Upper lobe of left lung (tissue), 6 donors: Measurements from ENCODE around the gene GABRG3. TPM values are rescaled to one million over a fixed set of nuclear protein-coding genes. Genes with fewer than 3 reads are reported as not detected.

ENCODE experiments used
- ATAC-seq, 2 donors: fragments of 200-7000 bp; cut with Tn5 transposase; one replicate each; pipeline ENCODE4 v1.9.1; 2022; ENCODE audit warnings: mild to moderate bottlenecking in 2 of 2, moderate library complexity in 2 of 2; ENCODE audit not compliant: low FRiP score in 2 of 2
- DNase-seq, 2 donors: peaks; one replicate each; pipeline ENCODE4 v3.0.0-alpha.2; 2019 to 2020
- H3K27ac ChIP-seq, 4 donors: fragments of 200-600 bp; sonication (generic); one replicate each; pipeline ENCODE4 v1.5.1; 2016 to 2019
- H3K27me3 ChIP-seq, 4 donors: fragments of 200-600 bp; sonication (generic); one replicate each; pipeline ENCODE4 v1.5.1; 2017 to 2019
- H3K36me3 ChIP-seq, 4 donors: fragments of 200-600 bp; sonication (generic); one replicate each; pipeline ENCODE4 v1.5.1; 2016 to 2019
- H3K4me1 ChIP-seq, 4 donors: fragments of 200-600 bp; sonication (generic); one replicate each; pipeline ENCODE4 v1.5.1; 2018 to 2019
- H3K4me3 ChIP-seq, 4 donors: fragments of 200-600 bp; sonication (generic); one replicate each; pipeline ENCODE4 v1.5.1; 2017 to 2019; ENCODE audit warnings: mild to moderate bottlenecking in 2 of 4, moderate library complexity in 1 of 4
- H3K9me3 ChIP-seq, 4 donors: fragments of 200-600 bp; sonication (generic); one replicate each; pipeline ENCODE4 v1.5.1; 2018 to 2019
- EP300 ChIP-seq, 4 donors: sonication (generic); formaldehyde crosslinking; IDR thresholded peaks; one replicate each; pipeline ENCODE4 v1.5.1; 2017; ENCODE audit warnings: antibody characterized with exemption in 4 of 4, control low read depth in 2 of 4
- POLR2A ChIP-seq, 4 donors: fragments of 450-650 bp; IDR thresholded peaks; one replicate each; pipeline ENCODE4 v1.5.1; 2016 to 2017; ENCODE audit warnings: antibody characterized with exemption in 4 of 4, mild to moderate bottlenecking in 2 of 4
- POLR2AphosphoS5 ChIP-seq, 2 donors: sonication (generic); formaldehyde crosslinking; IDR thresholded peaks; one replicate each; pipeline ENCODE4 v1.5.1; 2017; ENCODE audit warnings: antibody characterized with exemption in 2 of 2
- WGBS, 2 donors: methylation state at CpG; one replicate each; pipeline ENCODE4 v1.1.5; 2017 to 2018; 5-methylcytosine and 5-hydroxymethylcytosine counted together
- total RNA-seq, 6 donors: library from RNA; depleted of rRNA in 4 of 6; stranded (reverse); fragments of >200 nt in 4 of 6; gene quantifications; one replicate each; pipeline versions ENCODE4 v1.1.0 to v1.2.1, GENCODE V29; 2016 to 2021
- TF ChIP-seq, protein P1 (sequence below), 6 experiments: fragments of 450-650 bp in 4 of 6; fragments of 200-600 bp in 2 of 6; sonication (generic) in 2 of 6; IDR thresholded peaks; one replicate each; pipeline ENCODE4 v1.5.1; 2016 to 2019; ENCODE audit warnings: antibody characterized with exemption in 6 of 6
- donor health status: DM: no; HTN: no; CAD: no; lungs with moderate emphysema.
- donor health status: DM: no; HTN: yes; CAD: no; lungs with severe emphysema.

GABRG3 gene
- not detected for total RNA-seq

- no peak within 1 kb of the TSS for H3K27ac ChIP-seq
- no peaks in the 10 kb centered on the region for H3K36me3 ChIP-seq
- peaks cover 0 to 11% (median 1%) of the 10 kb centered on the region in 4 donors for H3K27me3 ChIP-seq
- peak within 1 kb of the TSS in 1 of 4 donors; percentile 13 for H3K4me3 ChIP-seq
- TF ChIP-seq EP300 (IDR thresholded peaks at IDR 0.05) (no peak), POLR2AphosphoS5 (IDR thresholded peaks at IDR 0.05) (no peak), POLR2A (IDR thresholded peaks at IDR 0.05) (no peak)
- TF ChIP-seq, protein P1, sequence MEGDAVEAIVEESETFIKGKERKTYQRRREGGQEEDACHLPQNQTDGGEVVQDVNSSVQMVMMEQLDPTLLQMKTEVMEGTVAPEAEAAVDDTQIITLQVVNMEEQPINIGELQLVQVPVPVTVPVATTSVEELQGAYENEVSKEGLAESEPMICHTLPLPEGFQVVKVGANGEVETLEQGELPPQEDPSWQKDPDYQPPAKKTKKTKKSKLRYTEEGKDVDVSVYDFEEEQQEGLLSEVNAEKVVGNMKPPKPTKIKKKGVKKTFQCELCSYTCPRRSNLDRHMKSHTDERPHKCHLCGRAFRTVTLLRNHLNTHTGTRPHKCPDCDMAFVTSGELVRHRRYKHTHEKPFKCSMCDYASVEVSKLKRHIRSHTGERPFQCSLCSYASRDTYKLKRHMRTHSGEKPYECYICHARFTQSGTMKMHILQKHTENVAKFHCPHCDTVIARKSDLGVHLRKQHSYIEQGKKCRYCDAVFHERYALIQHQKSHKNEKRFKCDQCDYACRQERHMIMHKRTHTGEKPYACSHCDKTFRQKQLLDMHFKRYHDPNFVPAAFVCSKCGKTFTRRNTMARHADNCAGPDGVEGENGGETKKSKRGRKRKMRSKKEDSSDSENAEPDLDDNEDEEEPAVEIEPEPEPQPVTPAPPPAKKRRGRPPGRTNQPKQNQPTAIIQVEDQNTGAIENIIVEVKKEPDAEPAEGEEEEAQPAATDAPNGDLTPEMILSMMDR (IDR thresholded peaks at IDR 0.05), result no peak
- no peak for ATAC-seq
- WGBS, 2 donors, result 3 to 6% methylated on average over 11 to 24 of the region's 33 CpGs
- no peaks in the 10 kb centered on the region for H3K9me3 ChIP-seq
- DNase-seq, result peak in 1 of 2 donors; percentile 44
- H3K4me1 ChIP-seq, result peaks cover 0 to 16% (median 0%) of the 10 kb centered on the region in 4 donors
Observed at GRCh38 chr15:26970712-26971210, at the start of gene GABRG3. Gene GABRG3, plus strand, starts transcription at chr15:26971181.

- DNase-seq (no peak), ATAC-seq (no peak)
- no peaks in the 10 kb centered on the region for H3K36me3 ChIP-seq
- H3K9me3 ChIP-seq, result peaks cover 0 to 21% (median 5%) of the 10 kb centered on the region in 4 donors
- H3K4me3 ChIP-seq, result no peak overlapping the region
- TF ChIP-seq POLR2AphosphoS5 (IDR thresholded peaks at IDR 0.05), result no peak
- TF ChIP-seq, protein P1 (IDR thresholded peaks at IDR 0.05), result no peak
- TF ChIP-seq EP300 (IDR thresholded peaks at IDR 0.05), result no peak
- no peak for TF ChIP-seq POLR2A (IDR thresholded peaks at IDR 0.05)
- no peaks in the 10 kb centered on the region for H3K4me1 ChIP-seq
- no peak overlapping the region for H3K27ac ChIP-seq
- no peaks in the 10 kb centered on the region for H3K27me3 ChIP-seq
- 70 to 76% methylated on average over 1 of the region's 1 CpG for WGBS, 2 donors
Observed at GRCh38 chr15:26921433-26921832, 49.5 kb upstream of the GABRG3 start.

DNA sequence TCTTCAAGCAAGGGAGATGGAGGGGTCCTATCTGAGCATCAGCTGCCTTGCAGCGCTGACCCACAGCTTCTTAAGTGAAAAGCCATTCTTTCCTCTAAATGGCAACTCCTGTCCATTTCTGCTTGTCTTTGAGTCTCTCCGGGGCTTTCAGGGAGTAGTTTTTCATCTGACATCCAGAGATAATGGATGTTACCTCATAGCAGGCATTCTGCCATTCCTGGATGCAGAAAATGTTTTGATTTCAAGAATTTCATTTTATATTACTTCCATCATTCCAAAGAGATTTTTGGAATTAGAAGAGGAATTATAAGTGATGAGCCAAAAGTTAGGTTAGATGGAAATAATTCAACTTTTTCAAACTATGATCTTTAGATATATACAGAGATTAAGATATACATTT, 44.9 kb upstream of the GABRG3 start:
- ATAC-seq, result no peak
- WGBS, 2 donors, result 83 to 88% methylated on average over 2 of the region's 2 CpGs

GRCh38 chr15:26928051-26928450, 42.9 kb upstream of the GABRG3 start:
- Histone ChIP-seq H3K36me3 (no peaks in the 10 kb centered on the region), H3K9me3 (no peaks in the 10 kb centered on the region), H3K4me3 (no peak overlapping the region), H3K27ac (no peak overlapping the region), H3K27me3 (no peaks in the 10 kb centered on the region), H3K4me1 (no peaks in the 10 kb centered on the region)
- DNase-seq (no peak), ATAC-seq (no peak)
- TF ChIP-seq POLR2A (IDR thresholded peaks at IDR 0.05) (no peak), POLR2AphosphoS5 (IDR thresholded peaks at IDR 0.05) (no peak), EP300 (IDR thresholded peaks at IDR 0.05) (no peak)
- TF ChIP-seq, protein P1 (IDR thresholded peaks at IDR 0.05), result no peak
- WGBS, 2 donors, result 69 to 77% methylated on average over 8 of the region's 8 CpGs

More for the DNA sequence above, 44.9 kb upstream of the GABRG3 start:
- DNase-seq, result no peak
- no peak overlapping the region for H3K27ac ChIP-seq
- no peak overlapping the region for H3K4me3 ChIP-seq
- H3K4me1 ChIP-seq, result no peaks in the 10 kb centered on the region
- peaks cover 0 to 1% (median 0%) of the 10 kb centered on the region in 4 donors for H3K9me3 ChIP-seq
- TF ChIP-seq, protein P1 (IDR thresholded peaks at IDR 0.05), result no peak
- TF ChIP-seq EP300 (IDR thresholded peaks at IDR 0.05), result no peak
- no peak for TF ChIP-seq POLR2A (IDR thresholded peaks at IDR 0.05)
- TF ChIP-seq POLR2AphosphoS5 (IDR thresholded peaks at IDR 0.05), result no peak
- no peaks in the 10 kb centered on the region for H3K27me3 ChIP-seq
- no peaks in the 10 kb centered on the region for H3K36me3 ChIP-seq

GRCh38 chr15:26929588-26929987, 41.4 kb upstream of the GABRG3 start:
- no peaks in the 10 kb centered on the region for H3K9me3 ChIP-seq
- DNase-seq (peak in 1 of 2 donors; percentile 24), ATAC-seq (peak; percentile 12 to 34)
- no peaks in the 10 kb centered on the region for H3K27me3 ChIP-seq
- H3K4me1 ChIP-seq, result no peaks in the 10 kb centered on the region
- no peak overlapping the region for H3K27ac ChIP-seq
- TF ChIP-seq POLR2AphosphoS5 (IDR thresholded peaks at IDR 0.05) (no peak), POLR2A (IDR thresholded peaks at IDR 0.05) (no peak), EP300 (IDR thresholded peaks at IDR 0.05) (no peak)
- TF ChIP-seq, protein P1 (IDR thresholded peaks at IDR 0.05), result no peak
- H3K36me3 ChIP-seq, result no peaks in the 10 kb centered on the region
- WGBS, 2 donors, result 80 to 83% methylated on average over 3 to 4 of the region's 4 CpGs
- H3K4me3 ChIP-seq, result no peak overlapping the region
